Mesothelial cell of epicardium (in vitro differentiated cells): ENCODE results near the gene ESRRG. TPM values are rescaled to one million over a fixed set of nuclear protein-coding genes. Genes with fewer than 3 reads are reported as not detected.
A peak's percentile ranks its signal among the peaks of the same experiment; 100 is the strongest.

ENCODE experiments used
- DNase-seq, 2 experiments: peaks; one replicate each; pipeline ENCODE4 v3.0.0; 2021; ENCODE audit warnings: low spot score in 2 of 2; ENCODE audit not compliant: unreplicated experiment in 2 of 2
- H3K27ac Mint-ChIP-seq: 2 replicates; pipeline ENCODE4 v1.8.0; 2021; ENCODE audit warnings: mixed read lengths
- H3K27me3 Mint-ChIP-seq: 2 replicates; pipeline ENCODE4 v1.8.0; 2021; ENCODE audit warnings: low read depth, mixed read lengths
- H3K36me3 Mint-ChIP-seq: 2 replicates; pipeline ENCODE4 v1.8.0; 2021; ENCODE audit warnings: mixed read lengths
- H3K4me1 Mint-ChIP-seq: 2 replicates; pipeline ENCODE4 v1.8.0; 2021; ENCODE audit warnings: mixed read lengths
- H3K4me3 Mint-ChIP-seq: 2 replicates; pipeline ENCODE4 v1.8.0; 2021; ENCODE audit warnings: mild to moderate bottlenecking, moderate library complexity, mixed read lengths
- H3K9me3 Mint-ChIP-seq: 2 replicates; pipeline ENCODE4 v1.8.0; 2021; ENCODE audit warnings: mixed read lengths
- CTCF ChIP-seq: fragments of 200-600 bp; sonication (generic); IDR thresholded peaks from one replicate; pipeline ENCODE4 v1.5.0; 2021; ENCODE audit warnings: antibody characterized with exemption; ENCODE audit not compliant: unreplicated experiment
- total RNA-seq: library from RNA; stranded (reverse); gene quantifications from 3 replicates; pipeline ENCODE4 v1.2.1, GENCODE V29; 2021

The ESRRG gene
- total RNA-seq, 1 donor from 2014 or later, result 11.0 TPM

- no peak overlapping the region for H3K4me3 Mint-ChIP-seq
- no peaks in the 10 kb centered on the region for H3K27me3 Mint-ChIP-seq
- peaks cover 13% of the 10 kb centered on the region for H3K4me1 Mint-ChIP-seq
- no peak overlapping the region for H3K27ac Mint-ChIP-seq
- no peaks in the 10 kb centered on the region for H3K36me3 Mint-ChIP-seq
- H3K9me3 Mint-ChIP-seq, result no peaks in the 10 kb centered on the region
- no peak for TF ChIP-seq CTCF
- no peak for DNase-seq
Observed at GRCh38 chr1:216757110-216757509, 33.9 kb upstream of the ESRRG start.

- Mint-ChIP-seq H3K4me3 (no peak overlapping the region), H3K9me3 (no peaks in the 10 kb centered on the region), H3K27ac (no peak overlapping the region), H3K4me1 (peaks cover 8% of the 10 kb centered on the region), H3K27me3 (peaks cover 3% of the 10 kb centered on the region), H3K36me3 (no peaks in the 10 kb centered on the region)
- DNase-seq, result no peak
- no peak for TF ChIP-seq CTCF
Observed at GRCh38 chr1:216750961-216751360, 27.7 kb upstream of the ESRRG start.

- Mint-ChIP-seq H3K4me3 (no peak overlapping the region), H3K27ac (no peak overlapping the region), H3K9me3 (no peaks in the 10 kb centered on the region), H3K36me3 (no peaks in the 10 kb centered on the region), H3K27me3 (peaks cover 3% of the 10 kb centered on the region), H3K4me1 (peaks cover 6% of the 10 kb centered on the region)
- no peak for DNase-seq
- TF ChIP-seq CTCF, result no peak
Observed at GRCh38 chr1:216750031-216750627, 26.9 kb upstream of the ESRRG start.

GRCh38 chr1:216749232-216749631, 26.0 kb upstream of the ESRRG start:
- H3K27me3 Mint-ChIP-seq, result peaks cover 3% of the 10 kb centered on the region
- H3K36me3 Mint-ChIP-seq, result no peaks in the 10 kb centered on the region
- H3K4me3 Mint-ChIP-seq, result no peak overlapping the region
- H3K9me3 Mint-ChIP-seq, result no peaks in the 10 kb centered on the region
- no peak for TF ChIP-seq CTCF
- no peak for DNase-seq
- peaks cover 6% of the 10 kb centered on the region for H3K4me1 Mint-ChIP-seq
- H3K27ac Mint-ChIP-seq, result no peak overlapping the region

- no peak for DNase-seq
- H3K27ac Mint-ChIP-seq, result no peak overlapping the region
- H3K4me1 Mint-ChIP-seq, result peaks cover 10% of the 10 kb centered on the region
- peak; percentile 35 for TF ChIP-seq CTCF
- H3K4me3 Mint-ChIP-seq, result no peak overlapping the region
- H3K36me3 Mint-ChIP-seq, result no peaks in the 10 kb centered on the region
- H3K27me3 Mint-ChIP-seq, result peaks cover 2% of the 10 kb centered on the region
- H3K9me3 Mint-ChIP-seq, result peaks cover 4% of the 10 kb centered on the region
Observed at GRCh38 chr1:216742625-216743024, 19.4 kb upstream of the ESRRG start.

- no peak overlapping the region for H3K27ac Mint-ChIP-seq
- H3K36me3 Mint-ChIP-seq, result no peaks in the 10 kb centered on the region
- H3K9me3 Mint-ChIP-seq, result peaks cover 4% of the 10 kb centered on the region
- H3K4me3 Mint-ChIP-seq, result no peak overlapping the region
- peaks cover 10% of the 10 kb centered on the region for H3K4me1 Mint-ChIP-seq
- no peak for TF ChIP-seq CTCF
- no peak for DNase-seq
- peaks cover 2% of the 10 kb centered on the region for H3K27me3 Mint-ChIP-seq
Observed at GRCh38 chr1:216740331-216740730, 17.1 kb upstream of the ESRRG start.
